Mesendoderm (in vitro differentiated cells): ENCODE data around the gene ATP8A1.
A peak's percentile ranks its signal among the peaks of the same experiment; 100 is the strongest.

Experiments
- DNase-seq: peaks from one replicate; pipeline ENCODE4 v3.0.0; 2013
- H2AK5ac ChIP-seq: 2 replicates; pipeline ENCODE4 v1.6.1; 2013; ENCODE audit warnings: low read length, inconsistent platforms
- H2BK120ac ChIP-seq: 2 replicates; pipeline ENCODE4 v1.6.1; 2013; ENCODE audit warnings: low read depth, mild to moderate bottlenecking, low read length, moderate library complexity, mixed read lengths
- H2BK15ac ChIP-seq: replicated peaks from 2 replicates; pipeline ENCODE4 v1.6.1; 2013; ENCODE audit warnings: low read depth, mild to moderate bottlenecking, moderate library complexity
- H2BK5ac ChIP-seq: 2 replicates; pipeline ENCODE4 v1.6.1; 2013; ENCODE audit warnings: low read length, inconsistent platforms
- H3K18ac ChIP-seq: 2 replicates; pipeline ENCODE4 v1.6.1; 2013; ENCODE audit warnings: mild to moderate bottlenecking, low read length, mixed read lengths
- H3K23ac ChIP-seq: one replicate; pipeline ENCODE4 v1.6.1; 2013; ENCODE audit warnings: low read length
- H3K27ac ChIP-seq: 2 replicates; pipeline ENCODE4 v1.5.1; 2013; ENCODE audit warnings: low read depth, mild to moderate bottlenecking, inconsistent platforms, low read length, moderate library complexity
- H3K27me3 ChIP-seq: 2 replicates; pipeline ENCODE4 v1.6.1; 2013; ENCODE audit warnings: low read length, control low read depth, mild to moderate bottlenecking, inconsistent platforms; ENCODE audit not compliant: insufficient read depth, poor library complexity
- H3K36me3 ChIP-seq: 2 replicates; pipeline ENCODE4 v1.6.1; 2013; ENCODE audit warnings: low read length, inconsistent platforms; ENCODE audit not compliant: control insufficient read depth, insufficient read depth
- H3K4ac ChIP-seq: one replicate; pipeline ENCODE4 v1.6.1; 2013; ENCODE audit warnings: low read depth, mild to moderate bottlenecking, low read length, moderate library complexity
- H3K4me1 ChIP-seq: 2 replicates; pipeline ENCODE4 v1.6.1; 2013; ENCODE audit warnings: low read depth, low read length, inconsistent platforms; ENCODE audit not compliant: control insufficient read depth
- H3K4me2 ChIP-seq: 2 replicates; pipeline ENCODE4 v1.6.1; 2013; ENCODE audit warnings: low read length
- H3K4me3 ChIP-seq: 2 replicates; pipeline ENCODE4 v1.5.1; 2013; ENCODE audit warnings: mild to moderate bottlenecking, low read length
- H3K56ac ChIP-seq: one replicate; pipeline ENCODE4 v1.6.1; 2013; ENCODE audit warnings: low read length
- H3K79me1 ChIP-seq: 2 replicates; pipeline ENCODE4 v1.6.1; 2013; ENCODE audit warnings: low read length, inconsistent platforms
- H3K79me2 ChIP-seq: 2 replicates; pipeline ENCODE4 v1.6.1; 2013; ENCODE audit warnings: mild to moderate bottlenecking, low read length; ENCODE audit not compliant: control insufficient read depth, insufficient read depth
- H3K9ac ChIP-seq: 2 replicates; pipeline ENCODE4 v1.6.1; 2013; ENCODE audit warnings: low read length, inconsistent platforms
- H4K5ac ChIP-seq: one replicate; pipeline ENCODE4 v1.6.1; 2013; ENCODE audit warnings: low read length
- H4K8ac ChIP-seq: one replicate; pipeline ENCODE4 v1.6.1; 2013; ENCODE audit warnings: low read depth, mild to moderate bottlenecking, control low read depth, low read length, moderate library complexity
- WGBS: extraction: QIAGEN DNeasy Blood & Tissue Kit; methylation state at CpG from one replicate; pipeline ENCODE4 v1.1.7; 2013; ENCODE audit warnings: low lambda C conversion rate, missing lambda C conversion rate; ENCODE audit not compliant: insufficient coverage; ENCODE audit errors: extremely low coverage; 5-methylcytosine and 5-hydroxymethylcytosine counted together

Gene ATP8A1

DNA sequence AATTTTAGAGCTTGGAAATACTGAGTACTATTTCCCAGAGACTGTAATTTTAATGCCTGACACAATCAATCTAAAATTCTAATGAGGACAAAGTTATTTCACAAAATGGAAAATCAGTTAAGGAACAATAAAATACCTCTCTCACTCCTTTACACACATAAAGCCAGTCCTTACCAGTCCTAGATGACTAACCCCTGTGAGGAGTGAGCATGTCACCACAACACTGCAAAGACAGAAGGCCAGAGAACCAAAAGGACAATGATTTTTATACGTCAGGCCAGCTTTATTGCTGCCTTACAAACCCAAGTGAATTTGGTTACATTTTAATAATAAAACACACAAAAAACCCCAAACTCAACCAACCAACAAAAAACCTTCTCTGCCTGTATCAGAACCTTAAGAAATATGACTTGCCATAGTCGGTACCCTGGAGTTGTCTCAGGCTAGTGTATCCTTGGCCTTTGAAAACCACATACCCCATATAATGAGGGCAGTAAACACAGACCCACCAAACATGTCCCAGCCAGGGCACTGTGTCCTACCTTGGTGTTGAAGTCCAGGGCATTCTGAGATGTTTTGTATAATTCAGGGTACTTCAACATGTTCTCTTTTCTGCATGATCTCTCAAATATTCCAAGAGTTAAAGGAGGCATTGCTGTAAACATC lies 202.0 kb downstream of the ATP8A1 start:
- Histone ChIP-seq H3K18ac (no peak overlapping the region), H2AK5ac (no peak overlapping the region), H3K79me1 (no peaks in the 10 kb centered on the region), H3K23ac (no peak overlapping the region), H3K4me3 (no peak overlapping the region), H3K27ac (no peak overlapping the region), H3K4ac (no peak overlapping the region), H3K27me3 (no peaks in the 10 kb centered on the region), H3K79me2 (no peaks in the 10 kb centered on the region), H3K9ac (no peak overlapping the region), H2BK15ac (no peak overlapping the region), H3K36me3 (no peaks in the 10 kb centered on the region), H2BK120ac (no peak overlapping the region), H3K4me1 (no peaks in the 10 kb centered on the region), H3K56ac (no peak overlapping the region), H2BK5ac (no peak overlapping the region), H4K5ac (no peak overlapping the region), H4K8ac (no peak overlapping the region), H3K4me2 (no peak overlapping the region)
- no peak for DNase-seq
- WGBS = no CpG with 5 or more reads among the region's 2 CpGs

DNA sequence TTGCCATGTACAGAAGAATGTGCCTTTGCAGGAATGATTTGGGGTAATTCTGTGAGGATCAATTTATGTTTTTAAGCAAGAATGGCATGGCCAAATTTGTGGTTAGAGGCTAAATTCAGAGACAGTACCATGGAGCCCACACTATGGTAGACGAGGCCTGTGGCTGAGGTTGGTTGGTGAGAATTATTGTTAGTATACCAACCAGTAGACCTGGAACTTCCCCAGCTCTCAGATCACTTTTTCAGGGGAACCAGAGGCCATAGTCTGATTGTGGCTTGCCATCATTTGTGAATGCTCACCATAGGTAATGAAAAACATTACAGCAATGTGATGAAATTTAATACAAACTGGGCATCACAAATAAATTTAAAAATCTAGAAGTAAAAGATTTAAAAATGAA lies 203.3 kb downstream of the ATP8A1 start:
- no peak overlapping the region for H3K18ac ChIP-seq
- no peak overlapping the region for H3K4me3 ChIP-seq
- H4K5ac ChIP-seq = no peak overlapping the region
- no peaks in the 10 kb centered on the region for H3K79me2 ChIP-seq
- H3K79me1 ChIP-seq = no peaks in the 10 kb centered on the region
- no peak overlapping the region for H3K23ac ChIP-seq
- no peak overlapping the region for H2BK15ac ChIP-seq
- H3K4me2 ChIP-seq = no peak overlapping the region
- no peak overlapping the region for H3K4ac ChIP-seq
- no peaks in the 10 kb centered on the region for H3K27me3 ChIP-seq
- H3K4me1 ChIP-seq = no peaks in the 10 kb centered on the region
- H2BK5ac ChIP-seq = no peak overlapping the region
- H2BK120ac ChIP-seq = no peak overlapping the region
- no peak overlapping the region for H3K56ac ChIP-seq
- DNase-seq = no peak
- no peak overlapping the region for H2AK5ac ChIP-seq
- H3K36me3 ChIP-seq = no peaks in the 10 kb centered on the region
- WGBS = no CpG with 5 or more reads among the region's 1 CpG
- no peak overlapping the region for H4K8ac ChIP-seq
- no peak overlapping the region for H3K27ac ChIP-seq
- no peak overlapping the region for H3K9ac ChIP-seq

DNA sequence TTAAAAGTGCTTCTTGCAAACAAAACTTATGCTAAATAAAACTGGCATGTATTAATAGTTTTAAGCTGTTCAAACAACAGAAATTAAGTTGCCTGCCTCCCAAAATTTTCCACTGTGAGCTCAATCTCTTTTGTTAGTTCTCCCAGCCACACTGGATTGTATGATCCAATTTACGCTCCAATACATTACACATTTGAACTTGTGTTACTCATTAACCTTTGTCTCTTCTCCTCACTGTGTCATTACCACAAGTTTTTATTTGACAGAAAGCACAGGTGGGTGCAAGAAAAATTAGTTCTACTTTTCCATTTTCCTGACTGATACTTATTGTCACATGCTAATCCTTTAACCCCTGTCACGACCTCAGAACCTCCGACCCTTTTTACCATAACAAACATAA lies 204.1 kb downstream of the ATP8A1 start:
- Histone ChIP-seq H3K4me2 (no peak overlapping the region), H2AK5ac (no peak overlapping the region), H3K27me3 (no peaks in the 10 kb centered on the region), H2BK120ac (no peak overlapping the region), H3K36me3 (no peaks in the 10 kb centered on the region), H3K23ac (no peak overlapping the region), H3K4me1 (no peaks in the 10 kb centered on the region), H3K56ac (no peak overlapping the region), H3K27ac (no peak overlapping the region), H4K8ac (no peak overlapping the region), H4K5ac (no peak overlapping the region), H3K79me1 (no peaks in the 10 kb centered on the region), H3K9ac (no peak overlapping the region), H3K4ac (no peak overlapping the region), H3K79me2 (no peaks in the 10 kb centered on the region), H3K4me3 (no peak overlapping the region), H3K18ac (no peak overlapping the region), H2BK5ac (no peak overlapping the region), H2BK15ac (no peak overlapping the region)
- no CpG with 5 or more reads among the region's 3 CpGs for WGBS
- no peak for DNase-seq

DNA sequence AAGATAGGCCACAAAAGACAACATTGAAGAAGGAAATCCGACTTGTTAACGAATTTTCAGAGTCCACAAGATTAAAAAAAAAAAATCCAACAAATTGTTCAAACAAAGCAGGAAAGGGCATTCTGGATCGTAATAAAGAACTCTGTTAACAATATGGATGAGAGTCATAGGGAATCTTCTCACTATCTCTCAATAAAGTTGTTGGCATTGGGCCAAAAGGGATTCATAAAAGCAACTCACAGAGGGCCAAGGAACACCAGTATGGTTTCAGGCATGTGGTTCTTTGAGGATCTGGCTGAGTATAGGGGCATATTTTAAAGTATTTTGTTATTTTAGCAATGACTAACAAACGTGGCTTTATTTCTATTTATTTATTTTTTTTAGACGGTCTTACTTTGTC lies 210.1 kb downstream of the ATP8A1 start:
- H3K27ac ChIP-seq = no peak overlapping the region
- no peaks in the 10 kb centered on the region for H3K27me3 ChIP-seq
- H3K4ac ChIP-seq = no peak overlapping the region
- no peak for DNase-seq
- no peak overlapping the region for H3K4me3 ChIP-seq
- H3K18ac ChIP-seq = peak overlapping the region; percentile 39
- H3K4me2 ChIP-seq = no peak overlapping the region
- no peak overlapping the region for H3K23ac ChIP-seq
- H4K8ac ChIP-seq = no peak overlapping the region
- H4K5ac ChIP-seq = no peak overlapping the region
- H3K36me3 ChIP-seq = no peaks in the 10 kb centered on the region
- no peak overlapping the region for H2BK5ac ChIP-seq
- no peak overlapping the region for H3K9ac ChIP-seq
- no peaks in the 10 kb centered on the region for H3K4me1 ChIP-seq
- no CpG with 5 or more reads among the region's 5 CpGs for WGBS
- no peak overlapping the region for H2BK120ac ChIP-seq
- no peaks in the 10 kb centered on the region for H3K79me2 ChIP-seq
- H2AK5ac ChIP-seq = no peak overlapping the region
- no peak overlapping the region for H2BK15ac ChIP-seq
- H3K56ac ChIP-seq = no peak overlapping the region
- H3K79me1 ChIP-seq = no peaks in the 10 kb centered on the region

DNA sequence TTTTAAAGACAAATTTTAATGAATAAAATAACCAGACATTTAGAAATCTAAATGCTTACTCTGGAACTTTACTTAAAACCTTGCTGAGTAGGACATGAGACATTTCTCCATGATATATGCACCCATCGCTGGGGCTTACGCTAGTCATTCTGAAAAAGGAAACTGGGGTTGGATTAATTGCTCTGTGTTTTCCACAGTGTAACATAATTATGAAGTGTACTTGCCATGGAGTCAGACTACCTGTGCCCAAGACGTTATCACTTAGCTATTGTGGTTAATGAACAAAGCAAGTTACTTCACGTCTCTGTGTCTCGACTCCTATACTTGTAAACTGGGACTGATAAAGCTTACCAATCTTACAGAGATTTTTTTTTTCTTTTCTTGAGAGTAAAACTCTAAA lies 211.9 kb downstream of the ATP8A1 start:
- Histone ChIP-seq H4K5ac (no peak overlapping the region), H3K9ac (no peak overlapping the region), H3K27ac (no peak overlapping the region), H4K8ac (no peak overlapping the region), H3K27me3 (no peaks in the 10 kb centered on the region), H3K4me2 (no peak overlapping the region), H2BK5ac (no peak overlapping the region), H3K4ac (no peak overlapping the region), H3K56ac (no peak overlapping the region), H2BK15ac (no peak overlapping the region), H3K4me3 (no peak overlapping the region), H3K4me1 (no peaks in the 10 kb centered on the region), H2BK120ac (no peak overlapping the region), H3K23ac (no peak overlapping the region), H3K36me3 (no peaks in the 10 kb centered on the region), H3K79me1 (no peaks in the 10 kb centered on the region), H2AK5ac (no peak overlapping the region), H3K79me2 (no peaks in the 10 kb centered on the region), H3K18ac (no peak overlapping the region)
- no CpG with 5 or more reads among the region's 5 CpGs for WGBS
- no peak for DNase-seq

DNA sequence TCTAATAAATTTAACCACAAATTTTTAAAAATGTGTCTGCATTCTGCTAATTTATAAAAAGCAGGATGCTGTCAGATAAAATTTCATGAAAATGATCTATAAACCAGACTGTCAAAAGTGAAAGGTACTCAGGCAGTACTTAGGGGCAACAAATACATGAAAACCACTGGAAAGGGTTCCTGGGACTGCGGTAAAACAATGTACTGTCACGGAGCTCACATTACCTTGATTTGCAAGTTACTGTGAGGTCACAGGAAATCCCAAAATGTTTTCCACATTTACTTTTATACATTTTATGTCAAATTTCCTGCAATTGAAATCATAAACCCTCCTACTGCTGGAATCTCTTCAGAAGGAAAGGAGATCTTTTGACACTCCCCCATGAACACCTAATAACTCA lies 214.3 kb downstream of the ATP8A1 start:
- Histone ChIP-seq H2BK120ac (no peak overlapping the region), H3K4me1 (no peaks in the 10 kb centered on the region), H3K4ac (no peak overlapping the region), H3K4me2 (no peak overlapping the region), H3K79me1 (no peaks in the 10 kb centered on the region), H3K9ac (no peak overlapping the region), H2AK5ac (no peak overlapping the region), H3K27me3 (no peaks in the 10 kb centered on the region), H3K79me2 (no peaks in the 10 kb centered on the region), H4K5ac (no peak overlapping the region), H3K36me3 (no peaks in the 10 kb centered on the region), H3K18ac (no peak overlapping the region), H3K23ac (no peak overlapping the region), H2BK5ac (no peak overlapping the region), H4K8ac (no peak overlapping the region), H2BK15ac (no peak overlapping the region), H3K4me3 (no peak overlapping the region), H3K27ac (no peak overlapping the region), H3K56ac (no peak overlapping the region)
- no CpG with 5 or more reads among the region's 2 CpGs for WGBS
- DNase-seq = no peak
